Activated CD8-positive, alpha-beta memory T cell treated with anti-CD3 and anti-CD28 coated beads, Interleukin-2, amount 10 ng/mL, durations not matched to agents 7 days and 5 days (primary cell): ENCODE results near the gene CCDC93. TPM values are rescaled to one million over a fixed set of nuclear protein-coding genes. Genes with fewer than 3 reads are reported as not detected.
A peak's percentile ranks its signal among the peaks of the same experiment; 100 is the strongest.

ENCODE experiments used
- ATAC-seq: fragments of 150-1000 bp; cut with Tn5 transposase; one replicate; pipeline ENCODE4 v1.10.0; 2021; ENCODE audit warnings: moderate library complexity
- CTCF ChIA-PET: fragments of 350-600 bp; sonication (Branson Sonifier 250); formaldehyde crosslinking; loops from one replicate; lab custom pipeline; 2021; ENCODE audit warnings: antibody characterized with exemption; lab: Charles Lee
- DNase-seq: peaks from one replicate; pipeline ENCODE4 v3.0.0-alpha.2; 2020
- H3K27ac Mint-ChIP-seq: one replicate; pipeline ENCODE4 v1.8.0; 2021; ENCODE audit warnings: mild to moderate bottlenecking, mixed read lengths
- H3K27me3 Mint-ChIP-seq: one replicate; pipeline ENCODE4 v1.8.0; 2021; ENCODE audit warnings: mixed read lengths
- H3K36me3 Mint-ChIP-seq: one replicate; pipeline ENCODE4 v1.8.0; 2021; ENCODE audit warnings: mild to moderate bottlenecking, mixed read lengths
- H3K4me1 Mint-ChIP-seq: one replicate; pipeline ENCODE4 v1.8.0; 2021; ENCODE audit warnings: mixed read lengths
- H3K4me3 Mint-ChIP-seq: one replicate; pipeline ENCODE4 v1.8.0; 2021; ENCODE audit warnings: mild to moderate bottlenecking, moderate library complexity, mixed read lengths
- H3K9me3 Mint-ChIP-seq: one replicate; pipeline ENCODE4 v1.8.0; 2022; ENCODE audit warnings: low read depth, mixed read lengths
- total RNA-seq, 2 experiments: library from RNA; stranded (reverse); gene quantifications; one replicate each; pipeline ENCODE4 v1.2.3, GENCODE V29; 2021

Gene CCDC93
- total RNA-seq, 2 experiments from 2014 or later, result 36.9 to 42.0 TPM

GRCh38 chr2:118003396-118003824, 10.5 kb downstream of the CCDC93 start:
- CTCF ChIA-PET, result interaction anchor here (0.7 to 5.5 kb wide), 40 partner anchors 9 to 1364 kb away, joined by 3 to 72 read pairs (median 4); partner anchors contain the start of genes C2orf76, CCDC93, DBI and DDX18

GRCh38 chr2:118000041-118000440, 13.8 kb downstream of the CCDC93 start:
- Mint-ChIP-seq H3K27ac (no peak overlapping the region), H3K27me3 (no peaks in the 10 kb centered on the region), H3K4me1 (peaks cover 7% of the 10 kb centered on the region), H3K36me3 (peaks cover 34% of the 10 kb centered on the region), H3K4me3 (no peak overlapping the region), H3K9me3 (no peaks in the 10 kb centered on the region)
- CTCF ChIA-PET, result no interaction called here
- DNase-seq, result no peak
- ATAC-seq, result no peak

More at GRCh38 chr2:118003396-118003824, 10.5 kb downstream of the CCDC93 start:
- DNase-seq, result peak; percentile 60
- no peak overlapping the region for H3K27ac Mint-ChIP-seq
- no peaks in the 10 kb centered on the region for H3K9me3 Mint-ChIP-seq
- H3K27me3 Mint-ChIP-seq, result no peaks in the 10 kb centered on the region
- no peak overlapping the region for H3K4me3 Mint-ChIP-seq
- peak; percentile 94 for ATAC-seq
- H3K36me3 Mint-ChIP-seq, result peaks cover 40% of the 10 kb centered on the region
- peaks cover 11% of the 10 kb centered on the region for H3K4me1 Mint-ChIP-seq

GRCh38 chr2:117997872-117998454, 15.9 kb downstream of the CCDC93 start:
- CTCF ChIA-PET, result no interaction called here
- Mint-ChIP-seq H3K4me3 (no peak overlapping the region), H3K27me3 (no peaks in the 10 kb centered on the region), H3K36me3 (peaks cover 42% of the 10 kb centered on the region), H3K4me1 (peaks cover 1% of the 10 kb centered on the region), H3K9me3 (no peaks in the 10 kb centered on the region), H3K27ac (no peak overlapping the region)
- ATAC-seq (no peak), DNase-seq (no peak)

- Mint-ChIP-seq H3K4me3 (no peak overlapping the region), H3K36me3 (peaks cover 47% of the 10 kb centered on the region), H3K9me3 (no peaks in the 10 kb centered on the region), H3K27me3 (no peaks in the 10 kb centered on the region), H3K4me1 (no peaks in the 10 kb centered on the region), H3K27ac (no peak overlapping the region)
- no peak for ATAC-seq
- no peak for DNase-seq
- CTCF ChIA-PET, result interaction anchor here (0.6 to 1.4 kb wide), 3 partner anchors 10 to 182 kb away, joined by 3 to 4 read pairs (median 3); partner anchors contain the start of gene DDX18
These were observed 17.3 kb downstream of the CCDC93 start for GRCh38 chr2:117996525-117996924.

DNA sequence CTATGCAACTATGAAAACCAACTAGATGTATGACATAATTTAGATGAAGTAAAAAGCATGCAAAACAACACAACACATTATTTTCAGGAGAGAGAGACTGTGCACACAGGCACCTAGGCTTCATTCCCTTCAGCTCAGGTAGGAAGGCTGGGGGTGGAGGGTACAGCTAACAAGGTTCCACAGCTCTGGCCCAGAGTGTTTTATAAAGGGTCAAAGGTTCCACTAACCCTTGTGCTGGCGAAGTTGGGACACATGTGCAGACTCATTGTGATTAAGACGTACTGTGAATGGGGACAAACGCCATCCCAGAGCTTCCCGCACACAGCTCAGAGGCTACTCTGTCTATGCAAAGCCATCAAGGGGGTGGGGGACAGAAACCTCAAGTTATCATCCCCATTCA, 19.1 kb downstream of the CCDC93 start:
- ATAC-seq (no peak), DNase-seq (no peak)
- Mint-ChIP-seq H3K27ac (no peak overlapping the region), H3K4me1 (no peaks in the 10 kb centered on the region), H3K4me3 (no peak overlapping the region), H3K9me3 (no peaks in the 10 kb centered on the region), H3K36me3 (peaks cover 54% of the 10 kb centered on the region), H3K27me3 (no peaks in the 10 kb centered on the region)
- CTCF ChIA-PET, result no interaction called here

- CTCF ChIA-PET, result interaction anchor here (1.9 to 5.7 kb wide), 2 partner anchors 13 to 176 kb away, joined by 8 to 37 read pairs; partner anchors contain the start of gene DDX18
- ATAC-seq (no peak), DNase-seq (no peak)
- H3K4me1 Mint-ChIP-seq, result peaks cover 2% of the 10 kb centered on the region
- no peaks in the 10 kb centered on the region for H3K27me3 Mint-ChIP-seq
- no peak overlapping the region for H3K27ac Mint-ChIP-seq
- H3K4me3 Mint-ChIP-seq, result no peak overlapping the region
- H3K36me3 Mint-ChIP-seq, result peaks cover 50% of the 10 kb centered on the region
- H3K9me3 Mint-ChIP-seq, result no peaks in the 10 kb centered on the region
These were observed 23.9 kb downstream of the CCDC93 start for GRCh38 chr2:117989854-117990438.

GRCh38 chr2:117987121-117987520, 26.7 kb downstream of the CCDC93 start:
- Mint-ChIP-seq H3K27me3 (no peaks in the 10 kb centered on the region), H3K4me1 (peaks cover 2% of the 10 kb centered on the region), H3K4me3 (no peak overlapping the region), H3K27ac (no peak overlapping the region), H3K36me3 (peaks cover 43% of the 10 kb centered on the region), H3K9me3 (no peaks in the 10 kb centered on the region)
- ATAC-seq (no peak), DNase-seq (no peak)
- CTCF ChIA-PET, result interaction anchor here (2.0 kb wide), 1 partner anchor 16 kb away, joined by 9 read pairs; no protein-coding TSS in a partner anchor

- H3K27me3 Mint-ChIP-seq, result no peaks in the 10 kb centered on the region
- peaks cover 31% of the 10 kb centered on the region for H3K36me3 Mint-ChIP-seq
- no peak overlapping the region for H3K27ac Mint-ChIP-seq
- H3K9me3 Mint-ChIP-seq, result no peaks in the 10 kb centered on the region
- DNase-seq, result no peak
- H3K4me1 Mint-ChIP-seq, result peaks cover 2% of the 10 kb centered on the region
- CTCF ChIA-PET, result interaction anchor here (1.5 kb wide), 1 partner anchor 18 kb away, joined by 4 read pairs; no protein-coding TSS in a partner anchor
- ATAC-seq, result no peak
- H3K4me3 Mint-ChIP-seq, result no peak overlapping the region
These were observed 28.8 kb downstream of the CCDC93 start for GRCh38 chr2:117985092-117985491.

DNA sequence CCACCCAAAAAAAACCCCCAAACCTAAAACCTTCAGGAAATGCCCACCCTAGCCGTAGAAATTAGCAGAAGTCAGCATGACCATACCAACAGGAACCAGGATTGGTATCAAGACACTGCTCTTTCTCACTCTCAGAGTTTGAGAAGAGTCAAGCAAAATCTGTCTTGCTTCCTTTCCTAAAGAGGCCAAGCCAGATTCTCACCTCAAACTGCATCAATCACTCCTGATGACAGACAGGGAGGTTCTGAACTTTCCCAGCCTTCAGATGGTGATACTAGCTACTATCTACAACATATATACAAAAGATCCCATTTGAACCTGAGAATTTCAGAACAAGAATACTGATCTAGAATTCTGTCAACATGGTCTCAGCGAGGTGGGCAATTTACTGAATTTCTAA, 29.7 kb downstream of the CCDC93 start:
- H3K4me1 Mint-ChIP-seq, result peaks cover 1% of the 10 kb centered on the region
- no peak overlapping the region for H3K4me3 Mint-ChIP-seq
- H3K27ac Mint-ChIP-seq, result no peak overlapping the region
- DNase-seq, result no peak
- no peaks in the 10 kb centered on the region for H3K27me3 Mint-ChIP-seq
- ATAC-seq, result no peak
- peaks cover 27% of the 10 kb centered on the region for H3K36me3 Mint-ChIP-seq
- CTCF ChIA-PET, result interaction anchor here (1.5 kb wide), 1 partner anchor 19 kb away, joined by 4 read pairs; no protein-coding TSS in a partner anchor
- no peaks in the 10 kb centered on the region for H3K9me3 Mint-ChIP-seq

DNA sequence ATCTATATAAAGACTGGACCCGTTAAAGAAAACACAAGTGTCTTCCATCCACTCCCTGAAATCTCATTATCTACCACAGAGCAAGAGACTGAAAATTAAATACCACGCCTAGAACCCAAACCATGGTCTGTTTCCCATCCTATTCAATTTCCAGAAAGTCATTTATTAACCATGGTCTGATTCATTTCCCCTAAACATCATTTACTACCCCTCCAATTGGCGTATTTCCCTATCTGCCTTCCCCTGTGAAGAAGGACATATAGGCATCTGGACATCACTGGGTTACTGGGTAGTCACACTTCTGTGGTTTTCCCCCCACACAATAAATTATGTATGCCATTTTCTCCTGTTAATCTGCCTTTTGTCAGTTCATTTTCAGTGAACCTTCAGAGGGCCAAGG, 30.8 kb downstream of the CCDC93 start:
- no peak overlapping the region for H3K27ac Mint-ChIP-seq
- CTCF ChIA-PET, result no interaction called here
- H3K9me3 Mint-ChIP-seq, result no peaks in the 10 kb centered on the region
- H3K27me3 Mint-ChIP-seq, result no peaks in the 10 kb centered on the region
- ATAC-seq (no peak), DNase-seq (no peak)
- H3K36me3 Mint-ChIP-seq, result peaks cover 25% of the 10 kb centered on the region
- no peak overlapping the region for H3K4me3 Mint-ChIP-seq
- no peaks in the 10 kb centered on the region for H3K4me1 Mint-ChIP-seq

GRCh38 chr2:117982376-117983033, 31.4 kb downstream of the CCDC93 start:
- H3K36me3 Mint-ChIP-seq, result peaks cover 26% of the 10 kb centered on the region
- no peak for ATAC-seq

DNA sequence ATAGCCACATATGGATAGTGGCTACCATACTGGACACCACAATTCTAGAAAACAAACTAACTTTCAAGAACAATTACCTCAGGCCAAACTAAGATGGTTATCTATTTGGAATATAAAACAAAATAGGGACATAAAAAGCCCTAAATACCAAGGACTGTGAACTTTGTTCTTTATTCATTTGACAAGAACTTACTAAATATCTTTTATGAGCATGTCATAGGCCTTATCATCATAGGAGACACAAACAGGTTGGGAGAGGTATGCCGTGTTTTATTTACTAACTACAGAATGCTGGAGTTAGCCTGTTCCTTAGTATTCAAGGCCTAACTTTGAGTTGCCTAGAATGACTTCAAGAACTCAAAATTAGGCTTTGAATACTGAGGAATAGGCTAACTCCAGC, 32.1 kb downstream of the CCDC93 start:
- Mint-ChIP-seq H3K36me3 (peaks cover 25% of the 10 kb centered on the region), H3K4me3 (no peak overlapping the region), H3K27me3 (no peaks in the 10 kb centered on the region), H3K4me1 (no peaks in the 10 kb centered on the region), H3K9me3 (no peaks in the 10 kb centered on the region), H3K27ac (no peak overlapping the region)
- DNase-seq (no peak), ATAC-seq (no peak)
- CTCF ChIA-PET, result interaction anchor here (1.3 kb wide), 1 partner anchor 22 kb away, joined by 4 read pairs; no protein-coding TSS in a partner anchor

More at GRCh38 chr2:117982376-117983033, 31.4 kb downstream of the CCDC93 start:
- Mint-ChIP-seq H3K9me3 (no peaks in the 10 kb centered on the region), H3K27me3 (no peaks in the 10 kb centered on the region), H3K27ac (no peak overlapping the region), H3K4me3 (no peak overlapping the region), H3K4me1 (no peaks in the 10 kb centered on the region)
- CTCF ChIA-PET, result no interaction called here
- no peak for DNase-seq
